ENCODE data around the gene MRPL10.

The MRPL10 gene

GRCh38 chr17:47818002-47818695 lies 13.2 kb downstream of the MRPL10 start:
- Histone ChIP-seq H3K4me3 (replicated peaks; ENCODE audit: insufficient read depth, low read length) (no peak overlapping the region), H3K27ac (replicated peaks) (no peak overlapping the region), H3K27me3 (ENCODE audit: insufficient read depth, poor library complexity, severe bottlenecking) (no peaks in the 10 kb centered on the region)
- DNase-seq (ENCODE audit: low read depth in 1 of 2, low spot score in 1 of 2), result no peak
- TF ChIP-seq GABPA (IDR thresholded peaks at IDR 0.05; ENCODE audit: low read depth) (no peak), CTCF (IDR thresholded peaks at IDR 0.05; ENCODE audit: insufficient read depth, low read length) (no peak), REST (IDR thresholded peaks at IDR 0.05; ENCODE audit: insufficient replicate concordance, low read depth) (no peak), POLR2AphosphoS5 (IDR thresholded peaks at IDR 0.05; ENCODE audit: low read depth) (no peak), SPI1 (IDR thresholded peaks at IDR 0.05; ENCODE audit: borderline replicate concordance, low read depth) (no peak)

GRCh38 chr17:47816947-47817346 lies 14.4 kb downstream of the MRPL10 start:
- H3K27me3 ChIP-seq (ENCODE audit: insufficient read depth, poor library complexity, severe bottlenecking), result no peaks in the 10 kb centered on the region
- no peak for TF ChIP-seq REST (IDR thresholded peaks at IDR 0.05; ENCODE audit: insufficient replicate concordance, low read depth)
- TF ChIP-seq GABPA (IDR thresholded peaks at IDR 0.05; ENCODE audit: low read depth), result no peak
- TF ChIP-seq POLR2AphosphoS5 (IDR thresholded peaks at IDR 0.05; ENCODE audit: low read depth), result no peak
- TF ChIP-seq CTCF (IDR thresholded peaks at IDR 0.05; ENCODE audit: insufficient read depth, low read length), result no peak
- TF ChIP-seq SPI1 (IDR thresholded peaks at IDR 0.05; ENCODE audit: borderline replicate concordance, low read depth), result no peak
- DNase-seq (ENCODE audit: low read depth in 1 of 2, low spot score in 1 of 2), result no peak
- no peak overlapping the region for H3K27ac ChIP-seq (replicated peaks)
- no peak overlapping the region for H3K4me3 ChIP-seq (replicated peaks; ENCODE audit: insufficient read depth, low read length)

- TF ChIP-seq POLR2AphosphoS5 (IDR thresholded peaks at IDR 0.05; ENCODE audit: low read depth) (no peak), REST (IDR thresholded peaks at IDR 0.05; ENCODE audit: insufficient replicate concordance, low read depth) (no peak), CTCF (IDR thresholded peaks at IDR 0.05; ENCODE audit: insufficient read depth, low read length) (no peak), GABPA (IDR thresholded peaks at IDR 0.05; ENCODE audit: low read depth) (no peak), SPI1 (IDR thresholded peaks at IDR 0.05; ENCODE audit: borderline replicate concordance, low read depth) (no peak)
- no peaks in the 10 kb centered on the region for H3K27me3 ChIP-seq (ENCODE audit: insufficient read depth, poor library complexity, severe bottlenecking)
- DNase-seq (ENCODE audit: low read depth in 1 of 2, low spot score in 1 of 2), result no peak
- H3K4me3 ChIP-seq (replicated peaks; ENCODE audit: insufficient read depth, low read length), result no peak overlapping the region
- no peak overlapping the region for H3K27ac ChIP-seq (replicated peaks)
Measured at GRCh38 chr17:47816111-47816735, 15.1 kb downstream of the MRPL10 start.
